ENCODE data around the gene ZDHHC8. TPM values are rescaled to one million over a fixed set of nuclear protein-coding genes. Genes with fewer than 3 reads are reported as not detected.
A peak's percentile ranks its signal among the peaks of the same experiment; 100 is the strongest.

ZDHHC8 gene
- total and polyA plus RNA-seq, 12 donors = 23.2 to 51.7 (median 37.5) TPM

DNA sequence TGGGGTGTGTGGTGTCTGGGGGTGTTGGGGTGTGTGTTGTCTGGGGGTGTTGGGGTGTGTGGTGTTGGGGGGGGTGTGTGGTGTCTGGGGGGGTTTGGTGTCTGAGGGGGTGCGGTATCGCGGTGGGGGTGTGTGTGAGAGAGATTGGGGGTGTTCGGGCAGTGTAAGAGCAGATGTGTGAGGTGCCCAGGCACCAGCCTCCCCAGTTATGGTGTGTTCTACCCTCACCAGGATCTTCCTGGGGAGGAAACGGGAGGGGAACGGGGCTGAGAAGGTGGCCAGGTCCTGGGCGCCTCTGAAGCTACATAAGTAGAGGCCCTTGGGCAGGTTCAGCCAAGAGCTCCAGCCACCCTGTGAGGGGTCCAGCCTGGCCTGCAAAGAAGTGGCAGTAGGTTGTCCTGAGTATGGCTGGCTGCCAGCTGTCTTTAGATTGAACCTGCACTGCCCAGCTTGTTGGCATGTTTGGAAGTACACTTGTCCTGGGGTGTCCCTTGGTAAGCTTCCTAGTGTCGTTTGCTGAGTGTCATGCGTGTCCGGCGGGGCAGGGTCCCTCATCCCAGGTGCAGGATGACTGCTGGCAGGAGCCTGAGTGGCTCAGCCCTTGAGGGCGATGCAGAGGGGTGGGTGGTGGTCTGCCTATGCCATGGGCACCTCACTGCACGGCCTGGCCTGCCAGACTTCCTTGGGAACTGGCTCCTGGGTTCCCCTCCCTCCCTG is 8.1 kb upstream of the ZDHHC8 start:
- Histone ChIP-seq H3K27ac (no peak overlapping the region), H3K36me3 (peaks cover 0 to 84% (median 31%) of the 10 kb centered on the region in 9 donors), H3K27me3 (no peaks in the 10 kb centered on the region), H3K9me3 (no peaks in the 10 kb centered on the region), H3K4me3 (no peak overlapping the region), H3K4me1 (peaks cover 4 to 26% (median 16%) of the 10 kb centered on the region in 9 donors)
- 92 to 94% methylated on average over 13 of the region's 13 CpGs for WGBS, 2 donors
- intact Hi-C loops (cut with DNase I) = loop anchor here in 2 of 10 donors (10.0 kb wide), 2 partner anchors 149 to 159 kb away; no protein-coding TSS in a partner anchor
- ATAC-seq (no peak), DNase-seq (no peak)
- TF ChIP-seq, protein P1, sequence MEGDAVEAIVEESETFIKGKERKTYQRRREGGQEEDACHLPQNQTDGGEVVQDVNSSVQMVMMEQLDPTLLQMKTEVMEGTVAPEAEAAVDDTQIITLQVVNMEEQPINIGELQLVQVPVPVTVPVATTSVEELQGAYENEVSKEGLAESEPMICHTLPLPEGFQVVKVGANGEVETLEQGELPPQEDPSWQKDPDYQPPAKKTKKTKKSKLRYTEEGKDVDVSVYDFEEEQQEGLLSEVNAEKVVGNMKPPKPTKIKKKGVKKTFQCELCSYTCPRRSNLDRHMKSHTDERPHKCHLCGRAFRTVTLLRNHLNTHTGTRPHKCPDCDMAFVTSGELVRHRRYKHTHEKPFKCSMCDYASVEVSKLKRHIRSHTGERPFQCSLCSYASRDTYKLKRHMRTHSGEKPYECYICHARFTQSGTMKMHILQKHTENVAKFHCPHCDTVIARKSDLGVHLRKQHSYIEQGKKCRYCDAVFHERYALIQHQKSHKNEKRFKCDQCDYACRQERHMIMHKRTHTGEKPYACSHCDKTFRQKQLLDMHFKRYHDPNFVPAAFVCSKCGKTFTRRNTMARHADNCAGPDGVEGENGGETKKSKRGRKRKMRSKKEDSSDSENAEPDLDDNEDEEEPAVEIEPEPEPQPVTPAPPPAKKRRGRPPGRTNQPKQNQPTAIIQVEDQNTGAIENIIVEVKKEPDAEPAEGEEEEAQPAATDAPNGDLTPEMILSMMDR (IDR thresholded peaks at IDR 0.05) = no peak

GRCh38 chr22:20124083-20124787 is 7.4 kb upstream of the ZDHHC8 start:
- ATAC-seq (no peak), DNase-seq (no peak)
- intact Hi-C loops (cut with DNase I) = loop anchor here in 2 of 10 donors (10.0 kb wide), 2 partner anchors 149 to 159 kb away; no protein-coding TSS in a partner anchor
- 91 to 94% methylated on average over 11 of the region's 11 CpGs for WGBS, 2 donors
- Histone ChIP-seq H3K27me3 (no peaks in the 10 kb centered on the region), H3K4me3 (no peak overlapping the region), H3K4me1 (peaks cover 0 to 19% (median 9%) of the 10 kb centered on the region in 9 donors), H3K36me3 (peaks cover 0 to 78% (median 26%) of the 10 kb centered on the region in 9 donors), H3K27ac (no peak overlapping the region), H3K9me3 (no peaks in the 10 kb centered on the region)
- TF ChIP-seq, protein P1 (IDR thresholded peaks at IDR 0.05) = no peak

- peaks cover under 1 to 17% (median 4%) of the 10 kb centered on the region in 9 donors for H3K4me1 ChIP-seq
- TF ChIP-seq, protein P1 (IDR thresholded peaks at IDR 0.05) = no peak
- peaks cover 0 to 65% (median 14%) of the 10 kb centered on the region in 9 donors for H3K36me3 ChIP-seq
- intact Hi-C loops (cut with DNase I) = loop anchor here in 2 of 10 donors (10.0 kb wide), 2 partner anchors 151 to 161 kb away; no protein-coding TSS in a partner anchor
- DNase-seq = no peak
- ATAC-seq = no peak
- no peaks in the 10 kb centered on the region for H3K27me3 ChIP-seq
- H3K27ac ChIP-seq = peak overlapping the region in 1 of 10 donors; percentile 19
- no peak overlapping the region for H3K4me3 ChIP-seq
- no peaks in the 10 kb centered on the region for H3K9me3 ChIP-seq
- 86% methylated on average over 32 of the region's 32 CpGs for WGBS, 2 donors
Observed at GRCh38 chr22:20125201-20126174, 6.1 kb upstream of the ZDHHC8 start.
